Liver (tissue), 9 donors: ENCODE results near the gene ANP32D. TPM values are rescaled to one million over a fixed set of nuclear protein-coding genes. Genes with fewer than 3 reads are reported as not detected.

Experiments
- DNase-seq: peaks from one replicate; pipeline ENCODE4 v3.0.0-alpha.2; 2017; ENCODE audit warnings: low spot score
- H3K27ac ChIP-seq, 2 donors: one replicate each; pipeline ENCODE4 v1.7.0; 2013; ENCODE audit warnings: inconsistent platforms in 2 of 2, low read length in 2 of 2, control low read depth in 1 of 2, low read depth in 1 of 2, mild to moderate bottlenecking in 1 of 2
- H3K27me3 ChIP-seq, 4 donors: one replicate each; pipeline versions ENCODE4 v1.6.1 to v1.7.0; 2013; ENCODE audit warnings: low read length in 3 of 4, inconsistent platforms in 1 of 4, mild to moderate bottlenecking in 1 of 4, moderate library complexity in 1 of 4; ENCODE audit not compliant: control insufficient read depth in 4 of 4, insufficient read depth in 4 of 4
- H3K36me3 ChIP-seq, 4 donors: one replicate each; pipeline versions ENCODE4 v1.6.1 to v1.7.0; 2013; ENCODE audit warnings: low read length in 3 of 4, mild to moderate bottlenecking in 3 of 4, low read depth in 1 of 4, moderate library complexity in 1 of 4; ENCODE audit not compliant: control insufficient read depth in 4 of 4, insufficient read depth in 3 of 4
- H3K4me1 ChIP-seq, 4 donors: one replicate each; pipeline versions ENCODE4 v1.6.1 to v1.7.0; 2013; ENCODE audit warnings: low read length in 3 of 4, mild to moderate bottlenecking in 3 of 4, moderate library complexity in 1 of 4; ENCODE audit not compliant: control insufficient read depth in 4 of 4, insufficient read depth in 4 of 4
- H3K4me3 ChIP-seq, 3 donors: one replicate each; pipeline versions ENCODE4 v1.6.1 to v1.7.0; 2013; ENCODE audit warnings: low read length in 3 of 3, control low read depth in 1 of 3, low read depth in 1 of 3, mild to moderate bottlenecking in 1 of 3
- H3K9ac ChIP-seq, 2 donors: one replicate each; pipeline ENCODE4 v1.7.0; 2013; ENCODE audit warnings: low read length in 2 of 2, mild to moderate bottlenecking in 2 of 2, moderate library complexity in 2 of 2, control low read depth in 1 of 2, low read depth in 1 of 2
- H3K9me3 ChIP-seq, 4 donors: one replicate each; pipeline versions ENCODE4 v1.6.1 to v1.7.0; 2013; ENCODE audit warnings: low read length in 3 of 4; ENCODE audit not compliant: control insufficient read depth in 4 of 4
- ATF3 ChIP-seq: IDR thresholded peaks from 2 replicates; pipeline ENCODE4 v1.6.1; 2016; ENCODE audit warnings: antibody characterized with exemption
- CTCF ChIP-seq: fragments of 150-350 bp; IDR thresholded peaks from 2 replicates; pipeline ENCODE4 v1.5.1; 2017; ENCODE audit warnings: improper control_type of control experiment, low read depth, low read length; ENCODE audit not compliant: missing input control
- EGR1 ChIP-seq, 2 donors: IDR thresholded peaks; 2 replicates each; pipeline ENCODE4 v1.6.1; 2016 to 2018; ENCODE audit warnings: antibody characterized with exemption in 2 of 2, low read depth in 2 of 2
- FOXA1 ChIP-seq: IDR thresholded peaks from 2 replicates; pipeline ENCODE4 v1.6.1; 2016; ENCODE audit warnings: antibody characterized with exemption
- FOXA2 ChIP-seq: IDR thresholded peaks from 2 replicates; pipeline ENCODE4 v1.6.1; 2016; ENCODE audit warnings: antibody characterized with exemption
- GABPA ChIP-seq, 2 donors: IDR thresholded peaks in 1 of 2; conservative IDR thresholded peaks in 1 of 2; 2 replicates each; pipeline ENCODE4 v1.6.1; 2016; ENCODE audit warnings: antibody characterized with exemption in 2 of 2, mild to moderate bottlenecking in 1 of 2, moderate library complexity in 1 of 2
- HNF4A ChIP-seq, 2 donors: conservative IDR thresholded peaks; 2 replicates each; pipeline ENCODE4 v1.6.1; 2016; ENCODE audit warnings: antibody characterized with exemption in 2 of 2, mild to moderate bottlenecking in 2 of 2
- HNF4G ChIP-seq: IDR thresholded peaks from 2 replicates; pipeline ENCODE4 v1.6.1; 2016; ENCODE audit warnings: antibody characterized with exemption
- JUND ChIP-seq, 2 donors: IDR thresholded peaks; 2 replicates each; pipeline ENCODE4 v1.6.1; 2016; ENCODE audit warnings: antibody characterized with exemption in 2 of 2
- NR2F2 ChIP-seq: IDR thresholded peaks from 2 replicates; pipeline ENCODE4 v1.6.1; 2016; ENCODE audit warnings: antibody characterized with exemption
- RAD21 ChIP-seq, 2 donors: IDR thresholded peaks; 2 replicates each; pipeline ENCODE4 v1.6.1; 2016; ENCODE audit warnings: antibody characterized with exemption in 2 of 2, mild to moderate bottlenecking in 2 of 2
- REST ChIP-seq: IDR thresholded peaks from 2 replicates; pipeline ENCODE4 v1.6.1; 2016; ENCODE audit warnings: antibody characterized with exemption, mild to moderate bottlenecking
- RXRA ChIP-seq, 2 donors: IDR thresholded peaks; 2 replicates each; pipeline ENCODE4 v1.6.1; 2017 to 2018; ENCODE audit warnings: antibody characterized with exemption in 2 of 2, mild to moderate bottlenecking in 1 of 2
- SP1 ChIP-seq: IDR thresholded peaks from 2 replicates; pipeline ENCODE4 v1.6.1; 2018; ENCODE audit warnings: antibody characterized with exemption, mild to moderate bottlenecking
- TAF1 ChIP-seq: conservative IDR thresholded peaks from 2 replicates; pipeline ENCODE4 v1.6.1; 2016; ENCODE audit warnings: antibody characterized with exemption, mild to moderate bottlenecking
- YY1 ChIP-seq: IDR thresholded peaks from 2 replicates; pipeline ENCODE4 v1.6.1; 2016; ENCODE audit warnings: antibody characterized with exemption, mild to moderate bottlenecking
- WGBS: extraction: QIAGEN DNeasy Blood & Tissue Kit; methylation state at CpG from one replicate; pipeline ENCODE4 v1.1.7; 2013; 5-methylcytosine and 5-hydroxymethylcytosine counted together
- polyA plus RNA-seq, 2 donors: library from polyadenylated mRNA; stranded (reverse) in 1 of 2; unstranded in 1 of 2; fragments of 200-250 nt in 1 of 2; fragments of >200 nt in 1 of 2; fragmentation: Nextera tagmentation in 1 of 2; extraction: Ambion mirVana in 1 of 2; gene quantifications; one replicate each; pipeline versions ENCODE4 v1.2.1 to v1.2.3, GENCODE V29; 2013 to 2015
- total RNA-seq, 2 donors: library from RNA; depleted of rRNA; stranded (reverse); fragments of >200 nt; gene quantifications; one replicate each; pipeline ENCODE4 v1.2.3, GENCODE V29; 2014
- TF ChIP-seq, protein P1 (sequence below): IDR thresholded peaks from 2 replicates; pipeline ENCODE4 v1.6.1; 2016; ENCODE audit warnings: antibody characterized with exemption
- TF ChIP-seq, protein P2 (sequence below): IDR thresholded peaks from 2 replicates; pipeline ENCODE4 v1.6.1; 2016; ENCODE audit warnings: antibody characterized with exemption
- donor health status: healthy.
- donor health status: healthy.
- donor health status: healthy.
- donor health status: healthy.
- donor health status: healthy.

Gene ANP32D
- total and polyA plus RNA-seq, 4 donors, result not detected

- Histone ChIP-seq H3K27ac (no peak overlapping the region), H3K9me3 (no peaks in the 10 kb centered on the region), H3K4me3 (no peak overlapping the region), H3K9ac (no peak overlapping the region), H3K27me3 (peaks cover 0 to 3% (median 0%) of the 10 kb centered on the region in 4 donors), H3K4me1 (no peaks in the 10 kb centered on the region), H3K36me3 (no peaks in the 10 kb centered on the region)
- TF ChIP-seq FOXA1 (no peak), HNF4G (no peak), YY1 (no peak), REST (no peak), TAF1 (no peak), CTCF (no peak), RAD21 (IDR thresholded peaks at IDR 0.05) (no peak), RXRA (IDR thresholded peaks at IDR 0.05) (no peak), SP1 (no peak), ATF3 (no peak), NR2F2 (no peak), HNF4A (conservative IDR thresholded peaks at IDR 0.05) (no peak), GABPA (IDR thresholded peaks at IDR 0.05 in 1 of 2, conservative IDR thresholded peaks at IDR 0.05 in 1 of 2) (no peak), FOXA2 (no peak), JUND (IDR thresholded peaks at IDR 0.05) (no peak), EGR1 (IDR thresholded peaks at IDR 0.05; ENCODE audit: low read depth in 2 of 2) (no peak)
- TF ChIP-seq, protein P1, sequence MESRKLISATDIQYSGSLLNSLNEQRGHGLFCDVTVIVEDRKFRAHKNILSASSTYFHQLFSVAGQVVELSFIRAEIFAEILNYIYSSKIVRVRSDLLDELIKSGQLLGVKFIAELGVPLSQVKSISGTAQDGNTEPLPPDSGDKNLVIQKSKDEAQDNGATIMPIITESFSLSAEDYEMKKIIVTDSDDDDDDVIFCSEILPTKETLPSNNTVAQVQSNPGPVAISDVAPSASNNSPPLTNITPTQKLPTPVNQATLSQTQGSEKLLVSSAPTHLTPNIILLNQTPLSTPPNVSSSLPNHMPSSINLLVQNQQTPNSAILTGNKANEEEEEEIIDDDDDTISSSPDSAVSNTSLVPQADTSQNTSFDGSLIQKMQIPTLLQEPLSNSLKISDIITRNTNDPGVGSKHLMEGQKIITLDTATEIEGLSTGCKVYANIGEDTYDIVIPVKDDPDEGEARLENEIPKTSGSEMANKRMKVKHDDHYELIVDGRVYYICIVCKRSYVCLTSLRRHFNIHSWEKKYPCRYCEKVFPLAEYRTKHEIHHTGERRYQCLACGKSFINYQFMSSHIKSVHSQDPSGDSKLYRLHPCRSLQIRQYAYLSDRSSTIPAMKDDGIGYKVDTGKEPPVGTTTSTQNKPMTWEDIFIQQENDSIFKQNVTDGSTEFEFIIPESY, result no peak
- TF ChIP-seq, protein P2, sequence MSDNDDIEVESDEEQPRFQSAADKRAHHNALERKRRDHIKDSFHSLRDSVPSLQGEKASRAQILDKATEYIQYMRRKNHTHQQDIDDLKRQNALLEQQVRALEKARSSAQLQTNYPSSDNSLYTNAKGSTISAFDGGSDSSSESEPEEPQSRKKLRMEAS, result no peak
- DNase-seq, result no peak
- WGBS, result 78% methylated on average over 7 of the region's 7 CpGs
Observed at GRCh38 chr12:48441069-48441468, 31.3 kb upstream of the ANP32D start.
